Limb (tissue), 2 donors: Measurements from ENCODE around the gene ZNF470.

Experiments used
- DNase-seq, 2 donors: peaks; one replicate each; pipeline ENCODE4 v3.0.0-alpha.2; 2016; ENCODE audit errors: extremely low spot score in 2 of 2

ZNF470 gene

GRCh38 chr19:56608274-56608964 is 41.2 kb downstream of the ZNF470 start:
- DNase-seq: no peak

DNA sequence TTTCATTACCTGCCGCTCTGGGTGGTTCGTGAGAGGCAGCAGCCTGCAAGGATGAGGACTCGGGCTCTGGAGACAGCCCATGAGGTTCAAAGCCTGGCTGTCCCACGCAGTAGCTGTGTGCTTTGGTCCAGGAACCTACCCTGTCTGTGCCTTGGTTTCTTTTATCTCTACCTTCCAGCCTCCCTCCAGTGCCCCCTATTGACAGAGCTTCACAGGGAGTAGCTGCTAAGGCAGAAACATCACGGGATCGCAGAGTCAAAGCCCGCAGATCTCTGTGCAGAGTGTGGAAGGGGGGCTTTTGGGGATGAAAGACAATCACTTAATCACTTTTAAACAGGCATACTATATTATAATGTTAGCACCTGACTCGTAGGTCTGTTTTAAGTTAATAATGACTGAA is 44.0 kb downstream of the ZNF470 start:
- DNase-seq: no peak

DNA sequence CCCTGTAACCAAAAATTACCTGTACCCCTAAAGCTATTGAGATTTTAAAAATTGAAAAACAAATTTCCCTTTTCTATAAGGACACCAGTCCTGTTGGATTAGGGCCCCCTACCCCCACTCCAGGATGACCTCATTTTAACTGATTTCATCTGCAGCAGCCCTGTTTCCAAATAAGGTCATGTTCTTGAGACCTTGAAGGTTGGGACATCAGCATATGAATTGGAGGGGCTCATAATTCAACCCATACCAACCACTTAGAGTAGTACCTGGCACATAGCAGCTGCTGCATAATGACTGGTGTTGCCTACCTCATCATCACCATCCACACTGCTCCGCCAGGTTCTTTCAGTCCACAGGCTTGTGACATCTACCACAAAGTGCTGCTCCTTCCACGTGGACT is 45.5 kb downstream of the ZNF470 start:
- no peak for DNase-seq

GRCh38 chr19:56613639-56614038 is 46.4 kb downstream of the ZNF470 start:
- DNase-seq: no peak

- no peak for DNase-seq
These were observed 50.3 kb downstream of the ZNF470 start for GRCh38 chr19:56617531-56617930.

DNA sequence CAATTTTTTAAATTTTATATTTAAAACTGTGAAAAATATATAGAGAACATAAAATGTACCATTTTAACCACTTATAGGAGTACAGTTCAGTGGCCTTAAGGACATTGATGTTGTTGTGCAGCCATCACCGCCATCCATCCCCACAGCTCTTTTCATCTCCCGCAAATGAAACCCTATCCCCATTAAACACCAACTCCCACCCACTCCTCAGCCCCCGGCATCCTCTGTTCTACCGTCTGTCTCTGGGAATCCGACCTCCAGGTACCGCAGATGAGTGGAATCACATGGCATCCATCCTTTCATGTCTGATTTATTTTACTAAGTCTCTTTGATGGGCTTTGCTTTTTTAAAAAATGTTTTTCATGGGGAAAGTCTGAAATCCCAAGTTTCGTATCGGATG is 51.9 kb downstream of the ZNF470 start:
- DNase-seq: no peak

DNA sequence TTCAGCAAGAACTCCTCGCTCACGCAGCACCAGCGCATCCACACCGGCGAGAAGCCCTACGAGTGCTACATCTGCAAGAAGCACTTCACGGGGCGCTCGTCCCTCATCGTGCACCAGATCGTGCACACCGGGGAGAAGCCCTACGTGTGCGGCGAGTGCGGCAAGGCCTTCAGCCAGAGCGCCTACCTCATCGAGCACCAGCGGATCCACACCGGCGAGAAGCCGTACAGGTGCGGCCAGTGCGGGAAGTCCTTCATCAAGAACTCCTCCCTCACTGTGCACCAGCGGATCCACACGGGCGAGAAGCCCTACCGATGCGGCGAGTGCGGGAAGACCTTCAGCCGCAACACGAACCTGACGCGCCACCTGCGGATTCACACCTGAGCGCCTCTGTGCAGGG is 55.1 kb downstream of the ZNF470 start:
- no peak for DNase-seq

DNA sequence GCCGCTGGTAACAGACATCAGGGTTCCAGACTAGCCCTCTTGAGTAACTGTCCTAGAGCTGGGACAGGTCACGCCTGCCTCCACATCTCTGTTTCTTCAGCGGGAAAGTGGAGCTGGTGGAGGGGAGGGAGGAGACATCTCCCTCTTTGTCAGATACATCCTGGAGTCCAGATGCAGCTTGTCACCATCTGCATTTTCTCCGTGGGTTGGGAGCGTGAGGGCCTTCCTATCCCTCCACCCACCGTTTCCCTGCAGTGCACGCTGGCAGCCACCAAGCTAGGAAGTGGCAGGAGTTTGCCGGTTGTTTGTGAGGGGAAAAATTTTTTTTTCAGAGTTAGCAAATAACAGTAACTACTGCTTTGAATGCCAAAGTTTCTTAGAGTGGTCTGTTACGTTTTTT is 55.7 kb downstream of the ZNF470 start:
- DNase-seq: no peak

GRCh38 chr19:56625708-56626107 is 58.4 kb downstream of the ZNF470 start:
- DNase-seq: no peak

DNA sequence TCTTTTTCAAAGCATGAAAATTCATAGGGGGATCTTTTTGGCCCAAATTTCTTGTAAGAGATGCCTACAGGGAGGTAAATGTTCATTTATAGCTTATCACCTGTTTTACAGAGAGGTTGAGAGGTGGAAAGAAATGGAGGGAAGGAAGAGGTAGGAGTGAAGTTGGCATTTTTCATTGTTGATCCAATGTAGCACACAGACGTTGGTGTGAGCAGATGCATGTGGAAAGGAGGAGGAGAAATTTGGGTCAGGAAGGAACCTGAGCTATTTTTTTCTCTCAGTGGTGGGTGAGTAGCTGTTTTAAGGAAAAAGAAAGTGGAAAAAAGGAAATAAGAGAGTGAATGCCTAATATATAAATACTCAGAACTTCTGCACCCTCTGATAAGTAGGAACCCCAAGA is 65.8 kb downstream of the ZNF470 start:
- DNase-seq: no peak

DNA sequence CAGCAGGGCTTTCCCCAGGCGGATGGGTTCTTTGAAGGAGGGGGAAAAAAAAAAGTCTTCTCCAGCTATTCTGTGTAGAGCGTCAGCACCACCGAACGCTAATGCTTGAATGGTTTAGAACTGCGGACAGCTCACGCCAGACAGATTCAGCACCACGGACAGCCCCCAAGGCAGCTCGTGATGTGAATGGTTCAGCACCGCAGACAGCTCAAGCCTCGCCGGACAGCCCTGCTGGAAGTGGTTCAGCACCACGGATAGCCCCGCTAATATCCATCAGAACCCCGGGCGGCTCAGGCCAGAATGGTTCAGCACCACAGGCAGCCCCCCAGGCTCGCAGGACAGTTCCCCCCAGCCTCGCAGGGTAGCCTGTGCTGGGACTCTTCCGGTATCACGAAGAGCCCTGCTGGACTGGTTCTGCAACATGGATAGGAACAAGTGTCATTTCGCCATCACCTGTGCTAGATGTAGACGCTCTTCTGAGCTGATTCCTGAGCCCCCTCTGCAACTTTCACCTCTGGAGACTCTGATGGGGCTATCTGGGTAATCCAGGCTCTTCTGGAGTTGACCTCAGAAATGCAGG is 70.8 kb downstream of the ZNF470 start:
- DNase-seq: peak; percentile 90 to 93
